Measurements from ENCODE around the gene KCNG2. TPM values are rescaled to one million over a fixed set of nuclear protein-coding genes. Genes with fewer than 3 reads are reported as not detected.

Gene KCNG2
- total RNA-seq, 4 donors from 2014 or later = 1.7 TPM; not detected in 3

- intact Hi-C loops (cut with DNase I) = no loop called here
- H3K9me3 ChIP-seq = peaks cover 0 to 39% (median 24%) of the 10 kb centered on the region in 4 donors
- H3K27ac ChIP-seq (replicated peaks in 1 of 4) = no peak overlapping the region
- no peak for DNase-seq (ENCODE audit: extremely low spot score)
- TF ChIP-seq POLR2A (IDR thresholded peaks at IDR 0.05; ENCODE audit: low read depth) (no peak), CTCF (IDR thresholded peaks at IDR 0.05) (no peak), EP300 (IDR thresholded peaks at IDR 0.05) (no peak), POLR2AphosphoS5 (IDR thresholded peaks at IDR 0.05) (no peak)
- H3K27me3 ChIP-seq = peaks cover 0 to 13% (median 0%) of the 10 kb centered on the region in 4 donors
- H3K4me1 ChIP-seq = no peaks in the 10 kb centered on the region
- no peak overlapping the region for H3K4me3 ChIP-seq
- WGBS = 62% methylated on average over 43 of the region's 70 CpGs
- H3K36me3 ChIP-seq = peaks cover 13 to 22% (median 22%) of the 10 kb centered on the region in 4 donors
Measured at GRCh38 chr18:79898952-79899608, 101.3 kb downstream of the KCNG2 start.

GRCh38 chr18:79899609-79900445, 102.1 kb downstream of the KCNG2 start:
- H3K9me3 ChIP-seq = peaks cover 0 to 38% (median 24%) of the 10 kb centered on the region in 4 donors
- no peak overlapping the region for H3K4me3 ChIP-seq
- intact Hi-C loops (cut with DNase I) = no loop called here
- H3K36me3 ChIP-seq = peaks cover 13 to 29% (median 23%) of the 10 kb centered on the region in 4 donors
- no peak for TF ChIP-seq POLR2A (IDR thresholded peaks at IDR 0.05; ENCODE audit: low read depth)
- no peak for TF ChIP-seq EP300 (IDR thresholded peaks at IDR 0.05)
- no peak for TF ChIP-seq POLR2AphosphoS5 (IDR thresholded peaks at IDR 0.05)
- no peak for TF ChIP-seq CTCF (IDR thresholded peaks at IDR 0.05)
- peaks cover 0 to 13% (median 0%) of the 10 kb centered on the region in 4 donors for H3K27me3 ChIP-seq
- no peak for DNase-seq (ENCODE audit: extremely low spot score)
- no peak overlapping the region for H3K27ac ChIP-seq (replicated peaks in 1 of 4)
- WGBS = 62% methylated on average over 15 of the region's 53 CpGs
- H3K4me1 ChIP-seq = no peaks in the 10 kb centered on the region

GRCh38 chr18:79900610-79901570, 103.2 kb downstream of the KCNG2 start:
- intact Hi-C loops (cut with DNase I) = no loop called here
- Histone ChIP-seq H3K4me1 (no peaks in the 10 kb centered on the region), H3K27ac (replicated peaks in 1 of 4) (no peak overlapping the region), H3K4me3 (no peak overlapping the region), H3K27me3 (peaks cover 0 to 13% (median 0%) of the 10 kb centered on the region in 4 donors), H3K9me3 (peaks cover 0 to 35% (median 20%) of the 10 kb centered on the region in 4 donors), H3K36me3 (peaks cover 13 to 35% (median 23%) of the 10 kb centered on the region in 4 donors)
- TF ChIP-seq EP300 (IDR thresholded peaks at IDR 0.05) (no peak), POLR2AphosphoS5 (IDR thresholded peaks at IDR 0.05) (no peak), CTCF (IDR thresholded peaks at IDR 0.05) (no peak), POLR2A (IDR thresholded peaks at IDR 0.05; ENCODE audit: low read depth) (no peak)
- no peak for DNase-seq (ENCODE audit: extremely low spot score)
- 95% methylated on average over 19 of the region's 28 CpGs for WGBS

- Histone ChIP-seq H3K4me1 (no peaks in the 10 kb centered on the region), H3K36me3 (peaks cover 13 to 35% (median 23%) of the 10 kb centered on the region in 4 donors), H3K4me3 (no peak overlapping the region), H3K27ac (replicated peaks in 1 of 4) (no peak overlapping the region), H3K9me3 (peaks cover 0 to 30% (median 15%) of the 10 kb centered on the region in 4 donors), H3K27me3 (peaks cover 0 to 13% (median 0%) of the 10 kb centered on the region in 4 donors)
- 91% methylated on average over 13 of the region's 13 CpGs for WGBS
- TF ChIP-seq POLR2AphosphoS5 (IDR thresholded peaks at IDR 0.05) = no peak
- TF ChIP-seq EP300 (IDR thresholded peaks at IDR 0.05) = no peak
- no peak for TF ChIP-seq POLR2A (IDR thresholded peaks at IDR 0.05; ENCODE audit: low read depth)
- no peak for TF ChIP-seq CTCF (IDR thresholded peaks at IDR 0.05)
- DNase-seq (ENCODE audit: extremely low spot score) = no peak
- intact Hi-C loops (cut with DNase I) = no loop called here
Measured at GRCh38 chr18:79901665-79902064, 103.9 kb downstream of the KCNG2 start.
